ENCODE results near the gene LDLRAD4.

LDLRAD4 gene

GRCh38 chr18:13265911-13266217 is 47.3 kb downstream of the LDLRAD4 start:
- no peak for DNase-seq (ENCODE audit: low read depth)

GRCh38 chr18:13266218-13267100 is 47.9 kb downstream of the LDLRAD4 start:
- no peak for DNase-seq (ENCODE audit: low read depth)

GRCh38 chr18:13267431-13267873 is 48.9 kb downstream of the LDLRAD4 start:
- DNase-seq (ENCODE audit: low read depth): no peak

GRCh38 chr18:13268158-13269012 is 49.8 kb downstream of the LDLRAD4 start:
- DNase-seq (ENCODE audit: low read depth): no peak

- no peak for DNase-seq (ENCODE audit: low read depth)
These were observed 50.4 kb downstream of the LDLRAD4 start for GRCh38 chr18:13269013-13269280.

- no peak for DNase-seq (ENCODE audit: low read depth)
These were observed 51.0 kb downstream of the LDLRAD4 start for GRCh38 chr18:13269521-13270011.

- no peak for DNase-seq (ENCODE audit: low read depth)
These were observed 51.8 kb downstream of the LDLRAD4 start for GRCh38 chr18:13270279-13270855.

GRCh38 chr18:13271302-13271911 is 52.8 kb downstream of the LDLRAD4 start:
- no peak for DNase-seq (ENCODE audit: low read depth)

DNA sequence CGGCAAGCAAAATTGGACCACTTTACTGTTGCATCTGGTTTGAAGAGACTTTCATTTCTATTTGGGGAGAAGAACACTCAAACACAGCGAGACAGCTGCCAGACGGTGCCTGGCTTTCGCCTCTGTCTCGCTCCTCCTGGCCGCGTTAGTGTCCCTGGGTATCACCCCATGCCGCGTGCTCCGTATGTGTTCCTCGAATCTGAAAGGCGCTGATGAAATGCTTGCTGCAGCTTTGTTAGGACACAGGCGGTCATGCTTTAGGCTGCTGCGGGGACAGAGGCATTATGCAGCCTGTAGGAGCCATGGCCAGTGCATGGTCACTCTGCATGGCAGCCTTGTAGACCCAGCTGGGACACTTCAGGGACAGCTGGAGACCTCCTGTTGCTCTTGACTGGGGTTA is 53.9 kb downstream of the LDLRAD4 start:
- no peak for DNase-seq (ENCODE audit: low read depth)

DNA sequence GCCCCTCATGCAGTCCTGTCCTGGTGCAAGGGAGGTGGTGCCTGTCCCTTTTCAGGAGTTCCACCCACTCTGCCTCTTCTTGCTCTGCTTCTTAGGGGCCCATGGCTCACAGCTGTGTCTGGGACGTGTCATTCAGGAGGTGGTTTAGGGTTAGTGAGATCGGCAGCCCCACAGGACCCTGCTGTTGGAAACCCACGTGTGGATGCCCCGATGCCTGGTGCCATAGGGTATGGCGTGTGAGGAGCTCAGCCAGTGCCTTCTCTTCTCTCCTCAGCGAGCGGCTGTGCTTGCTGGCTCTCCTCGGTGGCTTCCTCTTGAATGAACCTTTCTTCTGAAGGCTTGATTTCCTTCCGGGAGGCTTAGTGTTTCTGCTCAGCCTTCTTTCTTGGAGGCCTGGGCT is 55.2 kb downstream of the LDLRAD4 start:
- DNase-seq (ENCODE audit: low read depth): no peak

DNA sequence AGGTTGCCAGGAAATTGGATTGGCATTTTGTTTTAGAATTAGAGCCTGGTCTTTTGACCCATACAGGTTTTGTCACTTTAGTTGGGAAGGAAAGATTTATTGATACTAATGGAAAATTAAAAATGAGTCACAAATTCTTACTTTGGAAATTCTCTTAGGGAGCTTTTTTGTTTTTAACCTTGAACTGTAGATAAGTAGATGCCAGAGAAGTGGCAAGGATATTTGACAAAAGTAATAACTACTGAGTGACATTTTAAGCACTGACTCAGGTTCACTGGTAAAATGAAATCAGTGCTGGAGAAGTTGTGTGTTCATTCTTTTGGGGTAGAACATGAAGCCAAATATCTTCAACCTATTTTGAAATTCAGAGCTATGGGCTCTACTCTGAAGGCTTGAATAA is 56.5 kb downstream of the LDLRAD4 start:
- no peak for DNase-seq (ENCODE audit: low read depth)

DNA sequence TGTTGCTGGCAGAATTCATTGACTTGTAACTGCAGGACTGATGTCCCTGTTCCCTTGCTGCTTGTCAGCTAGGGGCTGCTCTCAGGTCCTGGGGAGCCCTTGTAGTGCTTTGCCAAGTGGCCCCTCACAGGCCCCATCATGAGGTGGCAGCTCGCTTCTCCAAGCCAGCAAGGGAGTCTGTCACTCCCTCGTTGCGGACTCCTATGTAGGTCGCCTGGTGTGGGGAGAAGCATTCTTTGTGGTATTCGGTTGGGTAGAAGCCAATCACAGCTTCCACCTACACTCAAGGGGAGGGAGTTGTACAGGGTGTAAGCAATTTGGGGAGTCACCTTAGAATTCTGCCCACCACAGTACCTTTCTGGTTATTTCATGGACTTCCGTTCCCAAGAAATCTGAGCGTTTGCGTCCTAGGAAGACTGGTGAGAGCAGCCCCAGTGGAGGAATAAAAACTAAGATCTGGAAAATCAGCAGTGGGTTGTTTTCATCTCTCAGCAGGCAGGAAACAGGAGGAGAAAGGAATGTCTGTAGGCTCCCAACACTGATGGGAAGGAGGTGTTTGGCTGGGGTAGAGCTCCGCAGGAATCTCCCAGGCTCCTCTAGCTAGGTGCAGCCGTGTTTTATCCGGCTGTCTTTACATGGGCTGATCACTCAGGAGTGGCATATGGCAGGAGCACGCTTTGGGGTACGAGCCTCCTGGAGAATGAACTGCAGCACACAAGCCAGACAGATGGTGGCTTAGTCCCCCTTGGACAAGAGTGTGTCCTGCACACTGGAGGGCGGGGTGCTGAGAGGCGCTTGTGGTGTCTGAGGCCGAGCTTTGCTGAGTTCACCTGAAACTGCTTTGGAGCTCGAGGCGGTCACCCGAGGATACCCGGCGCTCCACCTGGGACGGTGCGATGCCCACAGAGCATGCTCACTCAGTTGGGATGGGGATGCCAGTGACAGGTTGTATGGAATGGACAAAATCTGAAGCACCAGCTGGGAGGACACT is 58.3 kb downstream of the LDLRAD4 start:
- no peak for DNase-seq (ENCODE audit: low read depth)

- no peak for DNase-seq (ENCODE audit: low read depth)
These were observed 59.6 kb downstream of the LDLRAD4 start for GRCh38 chr18:13278062-13278630.

GRCh38 chr18:13279181-13280069 is 60.9 kb downstream of the LDLRAD4 start:
- no peak for DNase-seq (ENCODE audit: low read depth)

DNA sequence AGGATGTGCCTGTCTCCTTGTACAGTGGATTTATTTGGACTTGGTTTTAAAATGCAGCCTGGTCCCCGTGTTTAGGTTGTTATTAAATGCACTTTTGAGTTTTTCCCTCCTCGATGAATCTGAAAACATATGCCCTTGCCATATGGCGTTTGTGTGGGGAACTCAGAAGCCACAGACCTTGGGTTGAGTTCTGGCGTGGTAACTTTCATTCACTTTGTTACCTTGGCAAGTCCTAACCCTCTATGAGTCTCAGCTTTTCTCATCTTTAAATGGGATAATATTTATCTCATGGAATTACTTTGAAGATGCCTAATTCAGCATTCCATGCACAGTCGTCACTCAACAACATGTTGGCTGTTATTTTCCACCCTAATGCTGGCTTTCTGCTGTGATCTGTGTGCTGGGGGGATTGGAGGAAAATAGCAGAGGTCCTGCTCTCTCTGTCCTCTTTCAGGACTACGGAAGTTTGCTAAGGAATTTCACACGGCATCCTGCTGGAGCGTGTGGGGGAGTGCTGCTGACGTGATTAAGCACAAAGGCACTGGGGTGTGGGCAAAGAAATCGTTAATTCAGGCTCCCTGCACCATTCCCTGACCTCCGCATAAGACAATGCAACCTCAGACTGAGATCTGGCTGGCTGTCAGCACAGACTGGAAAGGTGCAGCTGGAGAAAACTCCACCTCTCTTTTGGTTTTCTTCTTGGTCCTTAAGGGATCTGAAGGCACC is 61.7 kb downstream of the LDLRAD4 start:
- DNase-seq (ENCODE audit: low read depth): no peak

DNA sequence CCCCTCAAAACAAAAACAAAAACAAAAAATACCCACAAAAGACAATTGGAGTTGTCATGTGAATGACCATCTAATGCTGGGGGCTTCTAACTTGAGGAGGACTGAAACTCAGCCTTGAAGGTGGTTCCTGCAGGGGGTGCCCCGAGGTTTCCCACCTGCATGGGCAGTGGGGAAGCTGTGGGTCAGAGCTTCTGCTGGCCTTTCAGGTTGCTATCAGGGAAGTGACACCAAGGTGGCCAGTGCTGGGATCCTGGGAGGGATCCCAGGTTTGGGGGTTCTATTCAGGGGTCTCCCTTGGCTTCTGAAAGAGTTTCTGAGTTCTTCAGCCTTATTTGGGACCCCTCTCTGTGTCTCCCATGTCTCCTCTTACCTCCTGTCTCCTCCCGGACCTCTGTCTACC is 62.8 kb downstream of the LDLRAD4 start:
- no peak for DNase-seq (ENCODE audit: low read depth)

DNA sequence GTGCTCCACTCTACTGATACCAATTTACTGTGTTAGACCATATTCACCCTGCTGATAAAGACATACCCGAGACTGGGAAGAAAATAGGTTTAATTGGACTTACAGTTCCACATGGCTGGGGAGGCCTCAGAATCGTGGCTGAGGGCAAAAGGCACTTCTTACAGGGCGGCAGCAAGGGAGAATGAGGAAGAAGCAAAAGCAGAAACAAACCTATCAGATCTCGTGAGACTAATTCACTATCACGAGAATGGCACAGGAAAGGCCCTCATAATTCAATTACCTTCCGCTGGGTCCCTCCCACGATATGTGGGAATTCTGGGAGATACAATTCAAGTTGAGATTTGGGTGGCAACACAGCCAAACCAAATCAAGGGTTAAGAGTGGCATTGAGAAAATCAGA is 65.2 kb downstream of the LDLRAD4 start:
- no peak for DNase-seq (ENCODE audit: low read depth)

- DNase-seq (ENCODE audit: low read depth): no peak
These were observed 65.9 kb downstream of the LDLRAD4 start for GRCh38 chr18:13284330-13285027.

- DNase-seq (ENCODE audit: low read depth): no peak
These were observed 67.3 kb downstream of the LDLRAD4 start for GRCh38 chr18:13285874-13286273.
